K562 (cell line): Measurements from ENCODE around the gene PSMD2. TPM values are rescaled to one million over a fixed set of nuclear protein-coding genes. Genes with fewer than 3 reads are reported as not detected.

Experiments
- CBX5 ChIP-seq: IDR thresholded peaks from 2 replicates; pipeline ENCODE4 v1.6.1; 2014; ENCODE audit warnings: low read depth, borderline replicate concordance
- CTBP1 ChIP-seq: fragments of 450-650 bp; IDR thresholded peaks from 2 replicates; pipeline ENCODE4 v1.6.1; 2016; ENCODE audit warnings: borderline replicate concordance
- ETV1 ChIP-seq: fragments of 450-650 bp; conservative IDR thresholded peaks from 2 replicates; pipeline ENCODE4 v1.6.1; 2016; ENCODE audit warnings: missing genetic modification characterization, control low read depth, low read depth, missing compliant biosample characterization
- HNRNPLL ChIP-seq: fragments of 200-400 bp; formaldehyde crosslinking; IDR thresholded peaks from 2 replicates; pipeline ENCODE4 v1.6.1; 2017; ENCODE audit warnings: low read length, low read depth, mild to moderate bottlenecking; ENCODE audit not compliant: poor library complexity, severe bottlenecking
- L3MBTL2 ChIP-seq: fragments of 450-650 bp; IDR thresholded peaks from 2 replicates; pipeline ENCODE4 v1.6.1; 2016; ENCODE audit warnings: mild to moderate bottlenecking, moderate library complexity
- MEF2D ChIP-seq: conservative IDR thresholded peaks from 2 replicates; pipeline ENCODE4 v1.6.1; 2016; ENCODE audit warnings: low read depth, missing genetic modification characterization, missing compliant biosample characterization
- NFATC3 ChIP-seq: fragments of 450-650 bp; IDR thresholded peaks from 2 replicates; pipeline ENCODE4 v1.6.1; 2017; ENCODE audit warnings: mild to moderate bottlenecking
- PKNOX1 ChIP-seq: fragments of 450-650 bp; IDR thresholded peaks from 2 replicates; pipeline ENCODE4 v1.6.1; 2016
- RERE ChIP-seq: sonication (generic); formaldehyde crosslinking; IDR thresholded peaks from 2 replicates; pipeline ENCODE4 v1.8.0; 2023; ENCODE audit warnings: missing genetic modification reagents, mild to moderate bottlenecking, borderline replicate concordance
- SMARCA5 ChIP-seq: fragments of 450-650 bp; IDR thresholded peaks from 2 replicates; pipeline ENCODE4 v1.6.1; 2016
- TFAP4 ChIP-seq: sonication (generic); formaldehyde crosslinking; IDR thresholded peaks from 2 replicates; pipeline ENCODE4 v1.8.0; 2022; ENCODE audit warnings: missing genetic modification reagents, mild to moderate bottlenecking, moderate library complexity, borderline replicate concordance
- ZBTB11 ChIP-seq, 3 experiments: fragments of 200-800 bp in 1 of 3; fragments of 250-450 bp in 1 of 3; fragments of 450-650 bp in 1 of 3; sonication (Bioruptor Pico) in 1 of 3; sonication (Bioruptor generic) in 1 of 3; formaldehyde crosslinking in 1 of 3; IDR thresholded peaks; 2 replicates each; pipeline versions ENCODE4 v1.6.1 to v1.8.0; 2016 to 2022; ENCODE audit warnings: mild to moderate bottlenecking in 2 of 3, missing genetic modification characterization in 2 of 3, missing compliant biosample characterization in 1 of 3, moderate library complexity in 1 of 3
- ZBTB43 ChIP-seq: sonication (generic); formaldehyde crosslinking; IDR thresholded peaks from 2 replicates; pipeline ENCODE4 v1.8.0; 2023; ENCODE audit warnings: mild to moderate bottlenecking, missing genetic modification reagents
- ZEB2 ChIP-seq: fragments of 450-650 bp; IDR thresholded peaks from 2 replicates; pipeline ENCODE4 v1.6.1; 2016
- ZNF347 ChIP-seq: fragments of 450-650 bp; formaldehyde crosslinking; IDR thresholded peaks from 2 replicates; pipeline ENCODE4 v1.4.0; 2020; ENCODE audit warnings: low read depth, mild to moderate bottlenecking, moderate library complexity
- polyA plus RNA-seq, 8 experiments: library from polyadenylated mRNA; depleted of rRNA in 4 of 8; stranded (reverse) in 5 of 8; unstranded in 3 of 8; fragments of >200 nt; fragmentation: Nextera tagmentation in 2 of 8; fragmentation: Illumina TruSeq in 1 of 8; extraction: Ambion mirVana in 2 of 8; extraction: Trizol in 1 of 8; gene quantifications; 2 replicates each; pipeline versions ENCODE4 v1.2.1 to v1.2.3, GENCODE V29; 2011 to 2014; ENCODE audit warnings: inconsistent platforms in 1 of 8, missing spikeins in 1 of 8
- total RNA-seq, 7 experiments: library from RNA; depleted of rRNA in 6 of 7; stranded (reverse); fragments of >200 nt in 6 of 7; fragmentation: Illumina TruSeq in 2 of 7; extraction: Trizol in 2 of 7; gene quantifications; 2 replicates each; pipeline versions ENCODE4 v1.2.1 to v1.2.3, GENCODE V29; 2011 to 2021; ENCODE audit warnings: low replicate concordance in 1 of 7

Gene PSMD2
- total and polyA plus RNA-seq, 9 of the 15 experiments (the other 6 are each of a cell fraction or from before 2014, with no cell fraction given), result 152 to 484 (median 295) TPM

GRCh38 chr3:184334470-184335158 lies 35.6 kb downstream of the PSMD2 start (continued):
- TF ChIP-seq ETV1 (tag), result peak; percentile 42; the same call in 1 of the 2 replicates
- TF ChIP-seq CTBP1, result peak; percentile 72; the same call in 1 of the 2 replicates
- TF ChIP-seq TFAP4 (CRISPR knock-in tag), result peak; percentile 51; the same call in 1 of the 2 replicates
- peak; percentile 71 for TF ChIP-seq PKNOX1
- no peak for TF ChIP-seq ZBTB43 (CRISPR knock-in tag)
- TF ChIP-seq SMARCA5, result no peak
- no peak for TF ChIP-seq HNRNPLL
- TF ChIP-seq NFATC3, result no peak
- no peak for TF ChIP-seq MEF2D (tag)
- no peak for TF ChIP-seq ZNF347
- peak; percentile 42; the same call in 1 of the 2 replicates for TF ChIP-seq ZEB2
- TF ChIP-seq RERE (CRISPR knock-in tag), result no peak
- no peak for TF ChIP-seq ZBTB11 (CRISPR knock-in tag; IDR thresholded peaks at IDR 0.05)
- no peak for TF ChIP-seq CBX5
- 0 out of 2 replicates have a peak, but pooled peaks have one; percentile 13 for TF ChIP-seq L3MBTL2
